Activated naive CD4-positive, alpha-beta T cell treated with anti-CD3 and anti-CD28 coated beads for 36 hours (primary cell): Measurements from ENCODE around the gene YRDC. TPM values are rescaled to one million over a fixed set of nuclear protein-coding genes. Genes with fewer than 3 reads are reported as not detected.
A peak's percentile ranks its signal among the peaks of the same experiment; 100 is the strongest.
"Not testable (repeated sequence)": the region's sequence is repeated elsewhere in the genome, so short reads cannot be mapped to it uniquely, and the experiment has no call there.

Experiments
- CTCF ChIA-PET: fragments of 350-600 bp; sonication (Branson Sonifier 250); formaldehyde crosslinking; loops from one replicate; lab custom pipeline; 2021; ENCODE audit warnings: antibody characterized with exemption; lab: Charles Lee
- DNase-seq: peaks from one replicate; pipeline ENCODE4 v3.0.0-alpha.2; 2020
- H3K27ac Mint-ChIP-seq: one replicate; pipeline ENCODE4 v1.8.0; 2021; ENCODE audit warnings: mild to moderate bottlenecking, mixed read lengths
- H3K27me3 Mint-ChIP-seq: one replicate; pipeline ENCODE4 v1.8.0; 2021; ENCODE audit warnings: low read depth, mixed read lengths
- H3K36me3 Mint-ChIP-seq: one replicate; pipeline ENCODE4 v1.8.0; 2021; ENCODE audit warnings: low read depth, mixed read lengths
- H3K4me1 Mint-ChIP-seq: one replicate; pipeline ENCODE4 v1.8.0; 2021; ENCODE audit warnings: low read depth, mixed read lengths
- H3K4me3 Mint-ChIP-seq: one replicate; pipeline ENCODE4 v1.8.0; 2021; ENCODE audit warnings: mild to moderate bottlenecking, moderate library complexity, mixed read lengths
- H3K9me3 Mint-ChIP-seq: one replicate; pipeline ENCODE4 v1.8.0; 2021; ENCODE audit warnings: mixed read lengths
- intact Hi-C: fragments of 100-400 bp; cut with micrococcal nuclease; formaldehyde crosslinking; loops from one replicate; pipeline ENCODE4 v1.15.1; 2023
- total RNA-seq, 2 experiments: library from RNA; stranded (reverse); gene quantifications; one replicate each; pipeline ENCODE4 v1.2.3, GENCODE V29; 2021

Gene YRDC
- total RNA-seq, 2 experiments from 2014 or later: 31.6 to 31.7 TPM

GRCh38 chr1:37793773-37794371, 14.1 kb downstream of the YRDC start, which contains the start of gene MANEAL:
Gene MANEAL, plus strand, starts transcription at chr1:37793847. Its CDS starts 336 bp downstream, at chr1:37794183.
- CTCF ChIA-PET: interaction anchor here (1.0 kb wide), 1 partner anchor 320 kb away, joined by 4 read pairs; the partner anchor contains the start of gene ZC3H12A
- H3K4me1 Mint-ChIP-seq: peaks cover 11% of the 10 kb centered on the region
- intact Hi-C loops: loop anchor here (2.0 kb wide), 1 partner anchor 29 kb away; the partner anchor contains the start of gene EPHA10

GRCh38 chr1:37792943-37793686, 14.9 kb downstream of the YRDC start:
- no peak for DNase-seq
- Mint-ChIP-seq H3K27me3 (peaks cover 37% of the 10 kb centered on the region), H3K4me1 (peaks cover 11% of the 10 kb centered on the region), H3K9me3 (no peaks in the 10 kb centered on the region), H3K4me3 (peak overlapping the region; percentile 1), H3K27ac (no peak overlapping the region), H3K36me3 (no peaks in the 10 kb centered on the region)
- intact Hi-C loops: no loop called here
- CTCF ChIA-PET: no interaction called here

More at GRCh38 chr1:37793773-37794371, 14.1 kb downstream of the YRDC start, which contains the start of gene MANEAL:
- Mint-ChIP-seq H3K36me3 (no peaks in the 10 kb centered on the region), H3K9me3 (no peaks in the 10 kb centered on the region), H3K4me3 (peak within 1 kb of the TSS; percentile 64), H3K27ac (no peak within 1 kb of the TSS), H3K27me3 (peaks cover 35% of the 10 kb centered on the region)
- DNase-seq: peak; percentile 17

GRCh38 chr1:37782491-37782890, 25.5 kb downstream of the YRDC start:
- no peaks in the 10 kb centered on the region for H3K9me3 Mint-ChIP-seq
- peaks cover 10% of the 10 kb centered on the region for H3K27me3 Mint-ChIP-seq
- H3K4me3 Mint-ChIP-seq: no peak overlapping the region
- intact Hi-C loops: no loop called here
- CTCF ChIA-PET: interaction anchor here (0.6 kb wide), 1 partner anchor 126 kb away, joined by 4 read pairs; no protein-coding TSS in a partner anchor
- no peak overlapping the region for H3K27ac Mint-ChIP-seq
- DNase-seq: no peak
- no peaks in the 10 kb centered on the region for H3K36me3 Mint-ChIP-seq
- H3K4me1 Mint-ChIP-seq: peaks cover under 1% of the 10 kb centered on the region

- peaks cover 4% of the 10 kb centered on the region for H3K27me3 Mint-ChIP-seq
- CTCF ChIA-PET: interaction anchor here (1.0 kb wide), 1 partner anchor 10 kb away, joined by 3 read pairs; no protein-coding TSS in a partner anchor
Observed at GRCh38 chr1:37778654-37779053, 29.4 kb downstream of the YRDC start.

GRCh38 chr1:37776946-37777516, 31.0 kb downstream of the YRDC start:
- no peaks in the 10 kb centered on the region for H3K9me3 Mint-ChIP-seq
- peak; percentile 35 for DNase-seq
- H3K27me3 Mint-ChIP-seq: peaks cover 7% of the 10 kb centered on the region
- intact Hi-C loops: no loop called here
- H3K4me3 Mint-ChIP-seq: no peak overlapping the region
- H3K27ac Mint-ChIP-seq: no peak overlapping the region
- H3K36me3 Mint-ChIP-seq: no peaks in the 10 kb centered on the region
- CTCF ChIA-PET: interaction anchor here (0.8 kb wide), 1 partner anchor 1042 kb away, joined by 3 read pairs; no protein-coding TSS in a partner anchor
- peaks cover 11% of the 10 kb centered on the region for H3K4me1 Mint-ChIP-seq

More at GRCh38 chr1:37778654-37779053, 29.4 kb downstream of the YRDC start:
- no peaks in the 10 kb centered on the region for H3K9me3 Mint-ChIP-seq
- H3K4me3 Mint-ChIP-seq: no peak overlapping the region
- no peak overlapping the region for H3K27ac Mint-ChIP-seq
- DNase-seq: no peak
- intact Hi-C loops: no loop called here
- peaks cover 11% of the 10 kb centered on the region for H3K4me1 Mint-ChIP-seq
- H3K36me3 Mint-ChIP-seq: no peaks in the 10 kb centered on the region

GRCh38 chr1:37771440-37771839, 36.6 kb downstream of the YRDC start:
- intact Hi-C loops, H3K27ac Mint-ChIP-seq, DNase-seq, H3K4me3 Mint-ChIP-seq, H3K36me3 Mint-ChIP-seq, H3K4me1 Mint-ChIP-seq, H3K9me3 Mint-ChIP-seq, CTCF ChIA-PET: not testable (repeated sequence)
- H3K27me3 Mint-ChIP-seq: peaks cover 33% of the 10 kb centered on the region

GRCh38 chr1:37767488-37767887, 40.5 kb downstream of the YRDC start:
- CTCF ChIA-PET: no interaction called here
- intact Hi-C loops: loop anchor here (2.0 kb wide), 1 partner anchor 75 kb away; the partner anchor contains the start of gene CDCA8
- no peaks in the 10 kb centered on the region for H3K36me3 Mint-ChIP-seq
- DNase-seq: no peak
- no peak overlapping the region for H3K4me3 Mint-ChIP-seq
- H3K27ac Mint-ChIP-seq: no peak overlapping the region
- peaks cover 63% of the 10 kb centered on the region for H3K27me3 Mint-ChIP-seq
- H3K4me1 Mint-ChIP-seq: peaks cover 23% of the 10 kb centered on the region
- H3K9me3 Mint-ChIP-seq: no peaks in the 10 kb centered on the region

GRCh38 chr1:37765916-37766664, 41.9 kb downstream of the YRDC start:
- Mint-ChIP-seq H3K4me1 (peaks cover 23% of the 10 kb centered on the region), H3K4me3 (peak overlapping the region; percentile 39), H3K9me3 (no peaks in the 10 kb centered on the region), H3K36me3 (no peaks in the 10 kb centered on the region), H3K27me3 (peaks cover 72% of the 10 kb centered on the region), H3K27ac (no peak overlapping the region)
- peak; percentile 38 for DNase-seq
- intact Hi-C loops: loop anchor here (2.0 kb wide), 2 partner anchors 29 to 73 kb away; partner anchors contain the start of gene CDCA8
- CTCF ChIA-PET: interaction anchor here (0.6 kb wide), 1 partner anchor 156 kb away, joined by 3 read pairs; no protein-coding TSS in a partner anchor

- Mint-ChIP-seq H3K27me3 (peaks cover 66% of the 10 kb centered on the region), H3K4me1 (peaks cover 23% of the 10 kb centered on the region), H3K4me3 (peak within 1 kb of the TSS; percentile 39), H3K9me3 (no peaks in the 10 kb centered on the region), H3K36me3 (no peaks in the 10 kb centered on the region), H3K27ac (no peak within 1 kb of the TSS)
- intact Hi-C loops: loop anchor here (2.0 kb wide), 1 partner anchor 30 kb away; no protein-coding TSS in a partner anchor
- no peak for DNase-seq
- CTCF ChIA-PET: no interaction called here
Observed at GRCh38 chr1:37764888-37765441, 43.0 kb downstream of the YRDC start, which contains the start of gene EPHA10. Gene EPHA10, minus strand, starts transcription at chr1:37765120. Its CDS starts 54 bp downstream, at chr1:37765066.

GRCh38 chr1:37764414-37764825, 43.6 kb downstream of the YRDC start:
- H3K4me3 Mint-ChIP-seq: no peak overlapping the region
- intact Hi-C loops: loop anchor here (2.0 kb wide), 1 partner anchor 30 kb away; no protein-coding TSS in a partner anchor
- no peak overlapping the region for H3K27ac Mint-ChIP-seq
- CTCF ChIA-PET: no interaction called here
- no peaks in the 10 kb centered on the region for H3K36me3 Mint-ChIP-seq
- peak; percentile 71 for DNase-seq
- no peaks in the 10 kb centered on the region for H3K9me3 Mint-ChIP-seq
- H3K27me3 Mint-ChIP-seq: peaks cover 64% of the 10 kb centered on the region
- H3K4me1 Mint-ChIP-seq: peaks cover 23% of the 10 kb centered on the region

GRCh38 chr1:37763791-37764413, 44.1 kb downstream of the YRDC start:
- no peak for DNase-seq
- Mint-ChIP-seq H3K27ac (no peak overlapping the region), H3K4me3 (no peak overlapping the region), H3K4me1 (peaks cover 23% of the 10 kb centered on the region), H3K27me3 (peaks cover 60% of the 10 kb centered on the region), H3K36me3 (no peaks in the 10 kb centered on the region), H3K9me3 (no peaks in the 10 kb centered on the region)
- CTCF ChIA-PET: no interaction called here
- intact Hi-C loops: loop anchor here (2.0 kb wide), 1 partner anchor 31 kb away; no protein-coding TSS in a partner anchor
